Mesodermal cell (in vitro differentiated cells): ENCODE results near the gene KCTD2.

Experiments used
- H3K27ac ChIP-seq: 2 replicates; pipeline ENCODE4 v1.7.0; 2013; ENCODE audit warnings: mild to moderate bottlenecking, low read depth, low read length, moderate library complexity; ENCODE audit not compliant: severe bottlenecking
- H3K36me3 ChIP-seq: 2 replicates; pipeline ENCODE4 v1.7.1; 2013; ENCODE audit warnings: mild to moderate bottlenecking, low read length, moderate library complexity; ENCODE audit not compliant: control insufficient read depth, insufficient read depth
- H3K4me1 ChIP-seq: one replicate; pipeline ENCODE4 v1.7.1; 2013; ENCODE audit warnings: mild to moderate bottlenecking, low read length; ENCODE audit not compliant: insufficient read depth, control insufficient read depth, poor library complexity, severe bottlenecking
- H3K4me3 ChIP-seq: 2 replicates; pipeline ENCODE4 v1.7.0; 2013; ENCODE audit warnings: low read length, control low read depth, mild to moderate bottlenecking; ENCODE audit not compliant: insufficient read depth, poor library complexity, severe bottlenecking; ENCODE audit errors: extremely low read depth
- H3K9me3 ChIP-seq: 2 replicates; pipeline ENCODE4 v1.7.1; 2013; ENCODE audit warnings: mild to moderate bottlenecking, low read length, moderate library complexity; ENCODE audit not compliant: control insufficient read depth
- WGBS, 2 experiments: methylation state at CpG; one replicate each; pipeline ENCODE4 v1.1.5; 2013; ENCODE audit warnings: missing lambda C conversion rate in 2 of 2; ENCODE audit not compliant: insufficient coverage in 2 of 2; 5-methylcytosine and 5-hydroxymethylcytosine counted together

The KCTD2 gene

GRCh38 chr17:75006653-75007052 lies 40.4 kb upstream of the KCTD2 start:
- H3K4me1 ChIP-seq: peaks cover 2% of the 10 kb centered on the region
- peaks cover 43% of the 10 kb centered on the region for H3K36me3 ChIP-seq
- H3K27ac ChIP-seq: no peak overlapping the region
- H3K4me3 ChIP-seq: no peak overlapping the region
- 95 to 97% methylated on average over 4 to 5 of the region's 5 CpGs for WGBS, 2 experiments
- H3K9me3 ChIP-seq: no peaks in the 10 kb centered on the region

- no peak overlapping the region for H3K27ac ChIP-seq
- WGBS, 2 experiments: 93 to 100% methylated on average over 1 to 2 of the region's 6 CpGs
- H3K9me3 ChIP-seq: no peaks in the 10 kb centered on the region
- no peak overlapping the region for H3K4me3 ChIP-seq
- peaks cover 26% of the 10 kb centered on the region for H3K36me3 ChIP-seq
- H3K4me1 ChIP-seq: peaks cover 10% of the 10 kb centered on the region
These were observed 38.7 kb upstream of the KCTD2 start for GRCh38 chr17:75008373-75008772.

GRCh38 chr17:75009139-75009724 lies 37.8 kb upstream of the KCTD2 start:
- 71 to 86% methylated on average over 2 of the region's 2 CpGs for WGBS, 2 experiments
- Histone ChIP-seq H3K36me3 (peaks cover 18% of the 10 kb centered on the region), H3K4me3 (no peak overlapping the region), H3K4me1 (peaks cover 14% of the 10 kb centered on the region), H3K27ac (no peak overlapping the region), H3K9me3 (no peaks in the 10 kb centered on the region)

GRCh38 chr17:75010683-75011400 lies 36.2 kb upstream of the KCTD2 start:
- 82 to 85% methylated on average over 5 to 6 of the region's 8 CpGs for WGBS, 2 experiments
- H3K4me3 ChIP-seq: no peak overlapping the region
- H3K27ac ChIP-seq: peak overlapping the region; percentile 91
- H3K9me3 ChIP-seq: no peaks in the 10 kb centered on the region
- peaks cover 14% of the 10 kb centered on the region for H3K4me1 ChIP-seq
- peaks cover 14% of the 10 kb centered on the region for H3K36me3 ChIP-seq

- 84 to 89% methylated on average over 9 to 11 of the region's 13 CpGs for WGBS, 2 experiments
- H3K27ac ChIP-seq: peak overlapping the region; percentile 91
- peak overlapping the region; percentile 68 for H3K4me3 ChIP-seq
- H3K4me1 ChIP-seq: peaks cover 14% of the 10 kb centered on the region
- peaks cover 14% of the 10 kb centered on the region for H3K36me3 ChIP-seq
- no peaks in the 10 kb centered on the region for H3K9me3 ChIP-seq
These were observed 35.5 kb upstream of the KCTD2 start for GRCh38 chr17:75011401-75012095.

GRCh38 chr17:75012096-75012345 lies 35.0 kb upstream of the KCTD2 start:
- Histone ChIP-seq H3K27ac (peak overlapping the region; percentile 91), H3K4me1 (peaks cover 14% of the 10 kb centered on the region), H3K36me3 (peaks cover 18% of the 10 kb centered on the region), H3K9me3 (no peaks in the 10 kb centered on the region), H3K4me3 (peak overlapping the region; percentile 68)
- 29 to 63% methylated on average over 3 to 5 of the region's 5 CpGs for WGBS, 2 experiments

- Histone ChIP-seq H3K36me3 (peaks cover 18% of the 10 kb centered on the region), H3K27ac (peak within 1 kb of the TSS; percentile 91), H3K4me3 (peak within 1 kb of the TSS; percentile 68), H3K4me1 (peaks cover 14% of the 10 kb centered on the region), H3K9me3 (no peaks in the 10 kb centered on the region)
- 3 to 4% methylated on average over 55 to 63 of the region's 63 CpGs for WGBS, 2 experiments
These were observed 34.5 kb upstream of the KCTD2 start, which contains the start of gene MRPL58 for GRCh38 chr17:75012346-75013091. Gene MRPL58 (plus strand): TSS chr17:75012670. CDS start chr17:75012687, 17 bp downstream.

GRCh38 chr17:75013092-75013559 lies 33.9 kb upstream of the KCTD2 start:
- H3K9me3 ChIP-seq: no peaks in the 10 kb centered on the region
- peak overlapping the region; percentile 68 for H3K4me3 ChIP-seq
- H3K4me1 ChIP-seq: peaks cover 14% of the 10 kb centered on the region
- peak overlapping the region; percentile 91 for H3K27ac ChIP-seq
- 2% methylated on average over 9 of the region's 10 CpGs for WGBS, 2 experiments
- H3K36me3 ChIP-seq: peaks cover 18% of the 10 kb centered on the region

GRCh38 chr17:75019146-75019545 lies 27.9 kb upstream of the KCTD2 start:
- Histone ChIP-seq H3K36me3 (peaks cover 59% of the 10 kb centered on the region), H3K4me1 (no peaks in the 10 kb centered on the region), H3K4me3 (no peak overlapping the region), H3K9me3 (no peaks in the 10 kb centered on the region), H3K27ac (no peak overlapping the region)
- WGBS, 2 experiments: 87 to 100% methylated on average over 2 to 3 of the region's 5 CpGs

- no peak overlapping the region for H3K4me3 ChIP-seq
- peaks cover 62% of the 10 kb centered on the region for H3K36me3 ChIP-seq
- H3K4me1 ChIP-seq: no peaks in the 10 kb centered on the region
- H3K27ac ChIP-seq: no peak overlapping the region
- H3K9me3 ChIP-seq: no peaks in the 10 kb centered on the region
- WGBS, 2 experiments: 96 to 100% methylated on average over 2 to 3 of the region's 3 CpGs
These were observed 27.3 kb upstream of the KCTD2 start for GRCh38 chr17:75019710-75020109.
